HepG2 (cell line): ENCODE results near the gene MRPL58. TPM values are rescaled to one million over a fixed set of nuclear protein-coding genes. Genes with fewer than 3 reads are reported as not detected.

Experiments used
- ADNP ChIP-seq: sonication (generic); formaldehyde crosslinking; IDR thresholded peaks from 2 replicates; pipeline ENCODE4 v1.4.0; 2020; ENCODE audit warnings: missing genetic modification reagents
- ARID2 ChIP-seq: sonication (generic); formaldehyde crosslinking; IDR thresholded peaks from 2 replicates; pipeline ENCODE4 v1.8.1; 2022; ENCODE audit warnings: mild to moderate bottlenecking, missing genetic modification reagents, borderline replicate concordance
- EZH2 ChIP-seq: conservative IDR thresholded peaks from 2 replicates; pipeline ENCODE4 v1.6.1; 2012; ENCODE audit warnings: mild to moderate bottlenecking, low read depth, low read length, moderate library complexity
- KDM1A ChIP-seq: IDR thresholded peaks from 2 replicates; pipeline ENCODE4 v1.6.1; 2016; ENCODE audit warnings: missing compliant biosample characterization
- KDM5A ChIP-seq: fragments of 200-600 bp; sonication (generic); IDR thresholded peaks from 2 replicates; pipeline ENCODE4 v1.7.0; 2018; ENCODE audit warnings: antibody characterized with exemption, mild to moderate bottlenecking, low read length, borderline replicate concordance
- KDM5B ChIP-seq: sonication (generic); formaldehyde crosslinking; IDR thresholded peaks from 2 replicates; pipeline ENCODE4 v1.4.0; 2020; ENCODE audit warnings: missing genetic modification reagents, mild to moderate bottlenecking, borderline replicate concordance
- PCBP1 ChIP-seq: fragments of 200-400 bp; formaldehyde crosslinking; IDR thresholded peaks from 2 replicates; pipeline ENCODE4 v1.6.1; 2017; ENCODE audit warnings: mild to moderate bottlenecking, low read depth, low read length, borderline replicate concordance
- PITX1 ChIP-seq: sonication (generic); formaldehyde crosslinking; IDR thresholded peaks from 2 replicates; pipeline ENCODE4 v1.5.1; 2020; ENCODE audit warnings: mild to moderate bottlenecking, missing genetic modification reagents
- RCOR2 ChIP-seq: IDR thresholded peaks from 2 replicates; pipeline ENCODE4 v1.6.1; 2016; ENCODE audit warnings: missing biosample characterization, missing genetic modification reagents
- ZBTB21 ChIP-seq: sonication (generic); formaldehyde crosslinking; IDR thresholded peaks from 2 replicates; pipeline ENCODE4 v1.4.0; 2020; ENCODE audit warnings: missing genetic modification reagents
- ZFP90 ChIP-seq: sonication (generic); formaldehyde crosslinking; IDR thresholded peaks from 2 replicates; pipeline ENCODE4 v1.8.0; 2022; ENCODE audit warnings: missing genetic modification reagents, mild to moderate bottlenecking, inconsistent platforms, borderline replicate concordance
- ZNF614 ChIP-seq: IDR thresholded peaks from 2 replicates; pipeline ENCODE4 v1.6.1; 2018; ENCODE audit warnings: missing biosample characterization, missing genetic modification reagents, inconsistent platforms, borderline replicate concordance
- ZNF737 ChIP-seq: sonication (generic); formaldehyde crosslinking; IDR thresholded peaks from 2 replicates; pipeline ENCODE4 v1.5.0; 2020; ENCODE audit warnings: missing genetic modification reagents, mild to moderate bottlenecking, borderline replicate concordance
- polyA plus RNA-seq, 8 experiments: library from polyadenylated mRNA; depleted of rRNA in 3 of 8; stranded (reverse) in 7 of 8; unstranded in 1 of 8; fragments of >200 nt; fragmentation: Illumina TruSeq in 4 of 8; extraction: Trizol in 4 of 8; gene quantifications; 2 replicates each; pipeline versions ENCODE4 v1.2.1 to v1.2.3, GENCODE V29; 2011 to 2016; ENCODE audit warnings: low read depth in 4 of 8, missing spikeins in 1 of 8, mixed read lengths in 1 of 8; ENCODE audit not compliant: insufficient read depth in 1 of 8
- total RNA-seq, 5 experiments: library from RNA; depleted of rRNA; stranded (reverse); fragments of >200 nt; fragmentation: Illumina TruSeq; extraction: Trizol; gene quantifications; 2 replicates each; pipeline ENCODE4 v1.2.3, GENCODE V29; 2016; ENCODE audit warnings: low read depth in 1 of 5
- TF ChIP-seq, protein P1 (sequence below): IDR thresholded peaks from 2 replicates; pipeline ENCODE4 v1.6.1; 2016
- TF ChIP-seq, protein P2 (sequence below): IDR thresholded peaks from 2 replicates; pipeline ENCODE4 v1.6.1; 2016; ENCODE audit warnings: missing biosample characterization, missing genetic modification reagents, low read depth
- TF ChIP-seq, protein P3 (sequence below): sonication (generic); formaldehyde crosslinking; IDR thresholded peaks from 2 replicates; pipeline ENCODE4 v1.4.0; 2020; ENCODE audit warnings: missing genetic modification reagents, borderline replicate concordance
- TF ChIP-seq, protein P4 (sequence below): sonication (generic); formaldehyde crosslinking; IDR thresholded peaks from 2 replicates; pipeline ENCODE4 v1.4.0; 2020; ENCODE audit warnings: missing genetic modification reagents
- TF ChIP-seq, protein P5 (sequence below): sonication (generic); formaldehyde crosslinking; IDR thresholded peaks from 2 replicates; pipeline ENCODE4 v1.5.0; 2020; ENCODE audit warnings: missing genetic modification reagents
- TF ChIP-seq, protein P6 (sequence below): sonication (generic); formaldehyde crosslinking; IDR thresholded peaks from 2 replicates; pipeline ENCODE4 v1.5.0; 2020; ENCODE audit warnings: mild to moderate bottlenecking, missing genetic modification reagents

The MRPL58 gene
- total and polyA plus RNA-seq, 2 of the 13 experiments (the other 11 are each of a cell fraction or from before 2014, with no cell fraction given): 44.9 to 68.9 TPM

DNA sequence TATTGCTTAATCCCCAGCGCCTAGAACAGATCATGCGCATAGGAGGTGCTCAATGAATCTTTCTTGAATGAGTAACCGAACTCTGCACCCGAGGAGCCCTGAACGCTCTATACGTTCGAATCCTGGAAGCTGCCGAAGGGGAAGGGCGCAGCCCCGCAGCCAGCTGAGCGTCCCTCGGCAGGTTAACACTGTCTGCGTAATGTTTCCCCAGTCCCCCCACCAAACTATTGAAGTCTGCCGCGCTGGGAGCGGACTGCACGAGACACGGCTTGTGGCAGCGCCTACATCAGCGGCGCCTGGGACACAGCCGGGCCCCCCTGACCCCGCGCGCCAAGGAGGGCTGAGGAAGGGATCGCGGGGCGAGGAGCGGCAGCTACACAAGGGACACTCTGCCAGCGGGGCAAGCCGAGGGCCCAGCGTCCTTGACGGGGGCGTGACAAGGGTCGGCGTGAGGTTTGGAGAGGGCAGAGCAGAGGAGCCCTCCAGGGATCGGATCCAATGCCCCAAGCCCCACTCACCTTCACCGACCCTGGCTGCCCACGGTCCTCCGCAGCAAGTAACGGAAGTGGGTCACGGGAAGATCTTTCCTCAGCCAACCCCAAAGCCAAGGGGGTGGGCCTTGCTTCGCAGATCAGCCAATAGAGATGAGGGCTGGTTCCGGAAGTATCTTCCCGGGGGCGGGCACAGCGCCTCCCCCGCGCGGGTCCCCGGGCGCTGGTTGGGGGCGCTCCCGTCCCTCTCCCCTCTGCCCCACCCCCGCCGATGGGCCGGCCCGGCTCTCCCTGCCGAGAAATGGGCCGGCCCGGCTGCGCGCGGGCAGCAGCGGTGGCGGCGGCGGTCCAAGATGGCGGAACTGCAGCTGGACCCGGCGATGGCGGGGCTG is 34.2 kb downstream of the MRPL58 start, which contains the start of the genes ATP5PD and KCTD2 (continued):
- TF ChIP-seq, protein P1, sequence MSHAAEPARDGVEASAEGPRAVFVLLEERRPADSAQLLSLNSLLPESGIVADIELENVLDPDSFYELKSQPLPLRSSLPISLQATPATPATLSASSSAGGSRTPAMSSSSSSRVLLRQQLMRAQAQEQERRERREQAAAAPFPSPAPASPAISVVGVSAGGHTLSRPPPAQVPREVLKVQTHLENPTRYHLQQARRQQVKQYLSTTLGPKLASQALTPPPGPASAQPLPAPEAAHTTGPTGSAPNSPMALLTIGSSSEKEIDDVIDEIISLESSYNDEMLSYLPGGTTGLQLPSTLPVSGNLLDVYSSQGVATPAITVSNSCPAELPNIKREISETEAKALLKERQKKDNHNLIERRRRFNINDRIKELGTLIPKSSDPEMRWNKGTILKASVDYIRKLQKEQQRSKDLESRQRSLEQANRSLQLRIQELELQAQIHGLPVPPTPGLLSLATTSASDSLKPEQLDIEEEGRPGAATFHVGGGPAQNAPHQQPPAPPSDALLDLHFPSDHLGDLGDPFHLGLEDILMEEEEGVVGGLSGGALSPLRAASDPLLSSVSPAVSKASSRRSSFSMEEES (CRISPR knock-in tag): peak; percentile 51; the same call in 1 of the 2 replicates
- TF ChIP-seq, protein P2, sequence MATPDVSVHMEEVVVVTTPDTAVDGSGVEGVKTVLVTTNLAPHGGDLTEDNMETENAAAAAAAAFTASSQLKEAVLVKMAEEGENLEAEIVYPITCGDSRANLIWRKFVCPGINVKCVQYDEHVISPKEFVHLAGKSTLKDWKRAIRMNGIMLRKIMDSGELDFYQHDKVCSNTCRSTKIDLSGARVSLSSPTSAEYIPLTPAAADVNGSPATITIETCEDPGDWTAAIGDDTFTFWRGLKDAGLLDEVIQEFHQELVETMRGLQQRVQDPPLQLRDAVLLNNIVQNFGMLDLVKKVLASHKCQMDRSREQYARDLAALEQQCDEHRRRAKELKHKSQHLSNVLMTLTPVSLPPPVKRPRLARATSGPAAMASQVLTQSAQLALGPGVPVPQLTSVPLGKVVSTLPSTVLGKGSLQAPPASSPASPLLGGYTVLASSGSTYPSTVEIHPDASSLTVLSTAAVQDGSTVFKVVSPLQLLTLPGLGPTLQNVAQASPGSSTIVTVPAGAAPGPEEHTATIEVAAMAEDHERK (CRISPR knock-in tag): no peak; the same call in 1 of the 2 replicates
- TF ChIP-seq, protein P3, sequence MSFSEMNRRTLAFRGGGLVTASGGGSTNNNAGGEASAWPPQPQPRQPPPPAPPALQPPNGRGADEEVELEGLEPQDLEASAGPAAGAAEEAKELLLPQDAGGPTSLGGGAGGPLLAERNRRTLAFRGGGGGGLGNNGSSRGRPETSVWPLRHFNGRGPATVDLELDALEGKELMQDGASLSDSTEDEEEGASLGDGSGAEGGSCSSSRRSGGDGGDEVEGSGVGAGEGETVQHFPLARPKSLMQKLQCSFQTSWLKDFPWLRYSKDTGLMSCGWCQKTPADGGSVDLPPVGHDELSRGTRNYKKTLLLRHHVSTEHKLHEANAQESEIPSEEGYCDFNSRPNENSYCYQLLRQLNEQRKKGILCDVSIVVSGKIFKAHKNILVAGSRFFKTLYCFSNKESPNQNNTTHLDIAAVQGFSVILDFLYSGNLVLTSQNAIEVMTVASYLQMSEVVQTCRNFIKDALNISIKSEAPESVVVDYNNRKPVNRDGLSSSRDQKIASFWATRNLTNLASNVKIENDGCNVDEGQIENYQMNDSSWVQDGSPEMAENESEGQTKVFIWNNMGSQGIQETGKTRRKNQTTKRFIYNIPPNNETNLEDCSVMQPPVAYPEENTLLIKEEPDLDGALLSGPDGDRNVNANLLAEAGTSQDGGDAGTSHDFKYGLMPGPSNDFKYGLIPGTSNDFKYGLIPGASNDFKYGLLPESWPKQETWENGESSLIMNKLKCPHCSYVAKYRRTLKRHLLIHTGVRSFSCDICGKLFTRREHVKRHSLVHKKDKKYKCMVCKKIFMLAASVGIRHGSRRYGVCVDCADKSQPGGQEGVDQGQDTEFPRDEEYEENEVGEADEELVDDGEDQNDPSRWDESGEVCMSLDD (CRISPR knock-in tag): 0 out of 2 replicates have a peak, but pooled peaks have one; percentile 45
- TF ChIP-seq PITX1: peak; percentile 36; the same call in 1 of the 2 replicates
- TF ChIP-seq, protein P4, sequence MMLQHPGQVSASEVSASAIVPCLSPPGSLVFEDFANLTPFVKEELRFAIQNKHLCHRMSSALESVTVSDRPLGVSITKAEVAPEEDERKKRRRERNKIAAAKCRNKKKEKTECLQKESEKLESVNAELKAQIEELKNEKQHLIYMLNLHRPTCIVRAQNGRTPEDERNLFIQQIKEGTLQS: no peak
- no peak for TF ChIP-seq ADNP (CRISPR knock-in tag)
- no peak for TF ChIP-seq RCOR2 (CRISPR knock-in tag)
- TF ChIP-seq, protein P5, sequence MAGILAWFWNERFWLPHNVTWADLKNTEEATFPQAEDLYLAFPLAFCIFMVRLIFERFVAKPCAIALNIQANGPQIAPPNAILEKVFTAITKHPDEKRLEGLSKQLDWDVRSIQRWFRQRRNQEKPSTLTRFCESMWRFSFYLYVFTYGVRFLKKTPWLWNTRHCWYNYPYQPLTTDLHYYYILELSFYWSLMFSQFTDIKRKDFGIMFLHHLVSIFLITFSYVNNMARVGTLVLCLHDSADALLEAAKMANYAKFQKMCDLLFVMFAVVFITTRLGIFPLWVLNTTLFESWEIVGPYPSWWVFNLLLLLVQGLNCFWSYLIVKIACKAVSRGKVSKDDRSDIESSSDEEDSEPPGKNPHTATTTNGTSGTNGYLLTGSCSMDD (CRISPR knock-in tag): no peak
- peak; percentile 90 for TF ChIP-seq KDM5A
- TF ChIP-seq PCBP1: peak; percentile 93; the same call in 1 of the 2 replicates
- TF ChIP-seq, protein P6, sequence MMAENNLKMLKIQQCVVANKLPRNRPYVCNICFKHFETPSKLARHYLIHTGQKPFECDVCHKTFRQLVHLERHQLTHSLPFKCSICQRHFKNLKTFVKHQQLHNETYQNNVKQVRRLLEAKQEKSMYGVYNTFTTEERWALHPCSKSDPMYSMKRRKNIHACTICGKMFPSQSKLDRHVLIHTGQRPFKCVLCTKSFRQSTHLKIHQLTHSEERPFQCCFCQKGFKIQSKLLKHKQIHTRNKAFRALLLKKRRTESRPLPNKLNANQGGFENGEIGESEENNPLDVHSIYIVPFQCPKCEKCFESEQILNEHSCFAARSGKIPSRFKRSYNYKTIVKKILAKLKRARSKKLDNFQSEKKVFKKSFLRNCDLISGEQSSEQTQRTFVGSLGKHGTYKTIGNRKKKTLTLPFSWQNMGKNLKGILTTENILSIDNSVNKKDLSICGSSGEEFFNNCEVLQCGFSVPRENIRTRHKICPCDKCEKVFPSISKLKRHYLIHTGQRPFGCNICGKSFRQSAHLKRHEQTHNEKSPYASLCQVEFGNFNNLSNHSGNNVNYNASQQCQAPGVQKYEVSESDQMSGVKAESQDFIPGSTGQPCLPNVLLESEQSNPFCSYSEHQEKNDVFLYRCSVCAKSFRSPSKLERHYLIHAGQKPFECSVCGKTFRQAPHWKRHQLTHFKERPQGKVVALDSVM (CRISPR knock-in tag): no peak
- no peak for TF ChIP-seq ARID2 (CRISPR knock-in tag)
- peak; percentile 90; the same call in 1 of the 2 replicates for TF ChIP-seq ZNF737 (CRISPR knock-in tag)
- TF ChIP-seq ZBTB21: peak; percentile 75; the same call in 1 of the 2 replicates
- peak; percentile 93; the same call in 1 of the 2 replicates for TF ChIP-seq KDM5B (CRISPR knock-in tag)
- TF ChIP-seq ZNF614 (CRISPR knock-in tag): peak; percentile 45; the same call in 1 of the 2 replicates
- TF ChIP-seq KDM1A (CRISPR knock-in tag): no peak
- TF ChIP-seq ZFP90: peak; percentile 64; the same call in 1 of the 2 replicates
- TF ChIP-seq EZH2: no peak
